GM12891 (cell line): ENCODE measurements around the gene KRT9.

Source experiments
- PAX5 ChIP-seq: IDR thresholded peaks from 2 replicates; pipeline ENCODE4 v1.6.1; 2011; ENCODE audit warnings: low read length, moderate library complexity, mild to moderate bottlenecking; ENCODE audit not compliant: insufficient read depth, severe bottlenecking
- POLR2A ChIP-seq: IDR thresholded peaks from 2 replicates; pipeline ENCODE4 v1.6.1; 2011; ENCODE audit warnings: low read depth, low read length, control low read depth
- POLR2AphosphoS5 ChIP-seq: IDR thresholded peaks from 2 replicates; pipeline ENCODE4 v1.6.1; 2011; ENCODE audit warnings: low read depth, low read length, control low read depth
- SPI1 ChIP-seq: IDR thresholded peaks from 2 replicates; pipeline ENCODE4 v1.6.1; 2011; ENCODE audit warnings: low read depth, low read length, control low read depth
- TAF1 ChIP-seq: IDR thresholded peaks from 2 replicates; pipeline ENCODE4 v1.6.1; 2011; ENCODE audit warnings: low read depth, low read length, control low read depth

GRCh38 chr17:41580687-41581365 is 9.0 kb upstream of the KRT9 start:
- TF ChIP-seq POLR2A (no peak), SPI1 (no peak), TAF1 (no peak), POLR2AphosphoS5 (no peak), PAX5 (no peak)
